H9 (cell line): ENCODE results near the gene MIS18A. TPM values are rescaled to one million over a fixed set of nuclear protein-coding genes. Genes with fewer than 3 reads are reported as not detected.

Experiments used
- DNase-seq: peaks from one replicate; pipeline ENCODE4 v3.0.0-alpha.2; 2017
- H2AFZ ChIP-seq: one replicate; pipeline ENCODE4 v1.6.1; 2013; ENCODE audit warnings: mild to moderate bottlenecking, low read length, control low read depth, moderate library complexity
- H2AK5ac ChIP-seq: 2 replicates; pipeline ENCODE4 v1.6.1; 2013; ENCODE audit warnings: low read length, control low read depth, mixed read lengths; ENCODE audit not compliant: insufficient read length
- H2BK120ac ChIP-seq: one replicate; pipeline ENCODE4 v1.6.1; 2013; ENCODE audit warnings: low read depth, mild to moderate bottlenecking, low read length, control low read depth, inconsistent platforms; ENCODE audit not compliant: poor library complexity, severe bottlenecking
- H2BK12ac ChIP-seq: 2 replicates; pipeline ENCODE4 v1.6.1; 2013; ENCODE audit warnings: low read length, control low read depth, mixed read lengths, low read depth; ENCODE audit not compliant: insufficient read length
- H2BK15ac ChIP-seq: 2 replicates; pipeline ENCODE4 v1.6.1; 2013; ENCODE audit warnings: low read depth, low read length, control low read depth
- H2BK20ac ChIP-seq: one replicate; pipeline ENCODE4 v1.6.1; 2013; ENCODE audit warnings: low read depth, mild to moderate bottlenecking, low read length, control low read depth, inconsistent platforms; ENCODE audit not compliant: poor library complexity, severe bottlenecking
- H2BK5ac ChIP-seq: 2 replicates; pipeline ENCODE4 v1.6.1; 2013; ENCODE audit warnings: low read length, control low read depth, mixed read lengths; ENCODE audit not compliant: insufficient read length
- H3K14ac ChIP-seq: 2 replicates; pipeline ENCODE4 v1.6.1; 2013; ENCODE audit warnings: low read length, control low read depth; ENCODE audit not compliant: insufficient read depth
- H3K18ac ChIP-seq: 2 replicates; pipeline ENCODE4 v1.6.1; 2013; ENCODE audit warnings: low read depth, mild to moderate bottlenecking, mixed read lengths, low read length, control low read depth; ENCODE audit not compliant: insufficient read length
- H3K23ac ChIP-seq: 2 replicates; pipeline ENCODE4 v1.6.1; 2013; ENCODE audit warnings: low read length, control low read depth, mixed read lengths, low read depth; ENCODE audit not compliant: insufficient read length
- H3K23me2 ChIP-seq: 2 replicates; pipeline ENCODE4 v1.6.1; 2013; ENCODE audit warnings: low read depth, mild to moderate bottlenecking, mixed read lengths, low read length, control low read depth; ENCODE audit not compliant: insufficient read length, poor library complexity, severe bottlenecking
- H3K27ac ChIP-seq: 2 replicates; pipeline ENCODE4 v1.5.1; 2013; ENCODE audit warnings: low read length, control low read depth, mixed read lengths, low read depth; ENCODE audit not compliant: insufficient read length
- H3K27me3 ChIP-seq: 2 replicates; pipeline ENCODE4 v1.6.1; 2013; ENCODE audit warnings: low read length, control low read depth, inconsistent platforms; ENCODE audit not compliant: insufficient read depth
- H3K4ac ChIP-seq: 2 replicates; pipeline ENCODE4 v1.6.1; 2013; ENCODE audit warnings: low read depth, mild to moderate bottlenecking, control low read depth, inconsistent platforms, low read length, moderate library complexity
- H3K4me1 ChIP-seq: 2 replicates; pipeline ENCODE4 v1.6.1; 2013; ENCODE audit warnings: low read length, control low read depth, inconsistent platforms; ENCODE audit not compliant: insufficient read depth
- H3K4me2 ChIP-seq: 2 replicates; pipeline ENCODE4 v1.6.1; 2013; ENCODE audit warnings: low read length, control low read depth, mixed read lengths; ENCODE audit not compliant: insufficient read length, insufficient read depth
- H3K56ac ChIP-seq: 2 replicates; pipeline ENCODE4 v1.6.1; 2013; ENCODE audit warnings: low read depth, mild to moderate bottlenecking, mixed read lengths, low read length, control low read depth; ENCODE audit not compliant: insufficient read length
- H3K79me1 ChIP-seq: 2 replicates; pipeline ENCODE4 v1.6.1; 2013; ENCODE audit warnings: low read depth, mild to moderate bottlenecking, moderate library complexity, low read length, control low read depth, inconsistent platforms; ENCODE audit not compliant: insufficient read depth, poor library complexity, severe bottlenecking
- H3K79me2 ChIP-seq: 2 replicates; pipeline ENCODE4 v1.6.1; 2013; ENCODE audit warnings: low read length, control low read depth, inconsistent platforms; ENCODE audit not compliant: insufficient read depth
- H3K9ac ChIP-seq: 2 replicates; pipeline ENCODE4 v1.6.1; 2013; ENCODE audit warnings: low read length, control low read depth, mixed read lengths; ENCODE audit not compliant: insufficient read length; ENCODE audit errors: extremely low read depth
- H3K9me3 ChIP-seq: one replicate; pipeline ENCODE4 v1.6.1; 2013; ENCODE audit warnings: low read depth, low read length, inconsistent platforms; ENCODE audit not compliant: control insufficient read depth
- H3T11ph ChIP-seq: one replicate; pipeline ENCODE4 v1.6.1; 2013; ENCODE audit warnings: mild to moderate bottlenecking, low read length, control low read depth, inconsistent platforms
- H4K20me1 ChIP-seq: one replicate; pipeline ENCODE4 v1.6.1; 2013; ENCODE audit not compliant: control insufficient read depth, insufficient read length, insufficient read depth
- H4K5ac ChIP-seq: 2 replicates; pipeline ENCODE4 v1.6.1; 2013; ENCODE audit warnings: low read depth, mild to moderate bottlenecking, mixed read lengths, low read length, control low read depth; ENCODE audit not compliant: insufficient read length
- H4K8ac ChIP-seq: replicated peaks from 2 replicates; pipeline ENCODE4 v1.6.1; 2013; ENCODE audit warnings: low read length, control low read depth, mixed read lengths, low read depth; ENCODE audit not compliant: insufficient read length
- H4K91ac ChIP-seq: 2 replicates; pipeline ENCODE4 v1.6.1; 2013; ENCODE audit warnings: low read depth, mild to moderate bottlenecking, moderate library complexity, mixed read lengths, low read length, control low read depth; ENCODE audit not compliant: insufficient read length
- H3K27ac Mint-ChIP-seq, 3 experiments: 2 replicates in 2 of 3; 3 replicates in 1 of 3; pipeline ENCODE4 v1.8.0; 2020 to 2021; ENCODE audit warnings: mixed read lengths in 3 of 3, mild to moderate bottlenecking in 1 of 3, moderate library complexity in 1 of 3
- H3K27me3 Mint-ChIP-seq: 2 replicates; pipeline ENCODE4 v1.8.0; 2021; ENCODE audit warnings: low read depth, mild to moderate bottlenecking, moderate library complexity, mixed read lengths
- H3K36me3 Mint-ChIP-seq, 3 experiments: 2 replicates in 2 of 3; 3 replicates in 1 of 3; pipeline ENCODE4 v1.8.0; 2020 to 2021; ENCODE audit warnings: low read depth in 3 of 3, mixed read lengths in 3 of 3; ENCODE audit not compliant: insufficient read depth in 1 of 3
- H3K4me1 Mint-ChIP-seq, 2 experiments: 2 replicates each; pipeline ENCODE4 v1.8.0; 2020; ENCODE audit warnings: mixed read lengths in 2 of 2
- H3K4me3 Mint-ChIP-seq, 2 experiments: 2 replicates in 1 of 2; 3 replicates in 1 of 2; pipeline ENCODE4 v1.8.0; 2020 to 2021; ENCODE audit warnings: mild to moderate bottlenecking in 2 of 2, mixed read lengths in 2 of 2, moderate library complexity in 1 of 2
- H3K9me3 Mint-ChIP-seq, 2 experiments: 2 replicates in 1 of 2; 3 replicates in 1 of 2; pipeline ENCODE4 v1.8.0; 2020; ENCODE audit warnings: mild to moderate bottlenecking in 2 of 2, mixed read lengths in 2 of 2, moderate library complexity in 1 of 2
- CTCF ChIP-seq: fragments of 200-600 bp; sonication (generic); conservative IDR thresholded peaks from 3 replicates; pipeline ENCODE4 v1.8.0; 2021; ENCODE audit warnings: antibody characterized with exemption, mild to moderate bottlenecking
- WGBS: extraction: QIAGEN DNeasy Blood & Tissue Kit; methylation state at CpG from one replicate; pipeline ENCODE4 v1.1.7; 2013; ENCODE audit warnings: missing lambda C conversion rate, low lambda C conversion rate, mixed read lengths; ENCODE audit not compliant: insufficient read length; ENCODE audit errors: extremely low coverage; 5-methylcytosine and 5-hydroxymethylcytosine counted together
- total RNA-seq: library from RNA; stranded (reverse); gene quantifications from 2 replicates; pipeline ENCODE4 v1.2.1, GENCODE V29; 2021

MIS18A gene
- total RNA-seq, 1 experiment from 2014 or later = 56.5 TPM

- no peak overlapping the region for H2AK5ac ChIP-seq
- no peak overlapping the region for H4K91ac ChIP-seq
- no CpG with 5 or more reads among the region's 22 CpGs for WGBS
- peak; percentile 95 for TF ChIP-seq CTCF
- no peak overlapping the region for H4K5ac ChIP-seq
- no peaks in the 10 kb centered on the region for H3K23me2 ChIP-seq
- H3K27ac ChIP-seq = no peak overlapping the region
- Mint-ChIP-seq H3K27me3 (no peaks in the 10 kb centered on the region), H3K27ac (peak overlapping the region; percentile 2 to 82 (median 47); a peak in 4 of 7 replicates), H3K36me3 (peaks cover 3 to 23% (median 3%) of the 10 kb centered on the region in 3 experiments; a peak in 5 of 7 replicates), H3K4me1 (peaks cover 11 to 14% of the 10 kb centered on the region in 2 experiments), H3K9me3 (no peaks in the 10 kb centered on the region), H3K4me3 (peak overlapping the region; percentile 28 to 31; a peak in 2 of 5 replicates)
- peak; percentile 96 for DNase-seq
- H3K14ac ChIP-seq = no peak overlapping the region
- H3K4me2 ChIP-seq = no peak overlapping the region
- no peak overlapping the region for H2BK20ac ChIP-seq
- no peaks in the 10 kb centered on the region for H3K4me1 ChIP-seq
- H3K9me3 ChIP-seq = no peaks in the 10 kb centered on the region
- H3K18ac ChIP-seq = peak overlapping the region; percentile 1
- no peaks in the 10 kb centered on the region for H4K20me1 ChIP-seq
- no peak overlapping the region for H2BK5ac ChIP-seq
- H2BK15ac ChIP-seq = no peak overlapping the region
- H3K56ac ChIP-seq = no peak overlapping the region
- H4K8ac ChIP-seq = no peak overlapping the region
- no peak overlapping the region for H2BK120ac ChIP-seq
- H3K23ac ChIP-seq = no peak overlapping the region
- H3K79me2 ChIP-seq = no peaks in the 10 kb centered on the region
- no peak overlapping the region for H2BK12ac ChIP-seq
- H3K4ac ChIP-seq = no peak overlapping the region
- no peaks in the 10 kb centered on the region for H3K27me3 ChIP-seq
- H3K79me1 ChIP-seq = no peaks in the 10 kb centered on the region
- no peak overlapping the region for H3K9ac ChIP-seq
- no peak overlapping the region for H2AFZ ChIP-seq
- H3T11ph ChIP-seq = no peak overlapping the region
Observed at GRCh38 chr21:32306021-32306780, 27.4 kb upstream of the MIS18A start.
